T-helper 17 cell (primary cell): ENCODE data around the gene SMIM13. TPM values are rescaled to one million over a fixed set of nuclear protein-coding genes. Genes with fewer than 3 reads are reported as not detected.

ENCODE experiments used
- ATAC-seq: fragments of 150-1000 bp; cut with Tn5 transposase; 2 replicates; pipeline ENCODE4 v1.10.0; 2021; ENCODE audit warnings: mild to moderate bottlenecking, moderate library complexity
- DNase-seq, 3 donors: peaks; one replicate each; pipeline versions ENCODE4 v3.0.0 to v3.0.0-alpha.2; 2020 to 2021
- H3K9me3 ChIP-seq: one replicate; pipeline ENCODE4 v1.7.0; 2013; ENCODE audit warnings: low read length, mild to moderate bottlenecking; ENCODE audit not compliant: control insufficient read depth, poor library complexity, severe bottlenecking
- H3K27ac Mint-ChIP-seq: one replicate; pipeline ENCODE4 v1.8.0; 2022; ENCODE audit warnings: mild to moderate bottlenecking, moderate library complexity, mixed read lengths
- H3K27me3 Mint-ChIP-seq: one replicate; pipeline ENCODE4 v1.8.0; 2022; ENCODE audit warnings: mixed read lengths
- H3K36me3 Mint-ChIP-seq: one replicate; pipeline ENCODE4 v1.8.0; 2022; ENCODE audit warnings: low read depth, mixed read lengths
- H3K4me1 Mint-ChIP-seq: one replicate; pipeline ENCODE4 v1.8.0; 2022; ENCODE audit warnings: mild to moderate bottlenecking, mixed read lengths
- H3K4me3 Mint-ChIP-seq: one replicate; pipeline ENCODE4 v1.8.0; 2022; ENCODE audit warnings: mild to moderate bottlenecking, moderate library complexity, mixed read lengths
- total RNA-seq, 4 donors: library from RNA in 2 of 4; stranded (reverse) in 2 of 4; gene quantifications; one replicate each; pipeline ENCODE4 v1.2.3 and lab custom pipeline; 2022 to 2026

The SMIM13 gene
- total RNA-seq (10 to 100 TPM in 1 of 2 donors, 1 to 10 TPM in 1; 7.5 to 10.1 TPM), total RNA-seq (lab: John Stamatoyannopoulos, UW) (13.6 to 20.3 reads per million in 2 donors)

GRCh38 chr6:11093626-11094410, at the start of gene SMIM13:
Gene SMIM13, plus strand, starts transcription at chr6:11093834. Its CDS starts 480 bp downstream, at chr6:11094314.
- Mint-ChIP-seq H3K4me3 (peak within 1 kb of the TSS; percentile 95), H3K27ac (peak within 1 kb of the TSS; percentile 97), H3K27me3 (peaks cover 2% of the 10 kb centered on the region), H3K4me1 (peaks cover 19% of the 10 kb centered on the region), H3K36me3 (no peaks in the 10 kb centered on the region)
- DNase-seq (peak; percentile 88 to 93 (median 90)), ATAC-seq (peak; percentile 94)
- no peaks in the 10 kb centered on the region for H3K9me3 ChIP-seq

GRCh38 chr6:11043961-11044711, 49.5 kb upstream of the SMIM13 start, which contains the start of gene ELOVL2:
Gene ELOVL2, minus strand, starts transcription at chr6:11044305. Its CDS starts 75 bp downstream, at chr6:11044230.
- DNase-seq, result peak in 1 of 3 donors; percentile 8
- peaks cover 67% of the 10 kb centered on the region for H3K27me3 Mint-ChIP-seq
- ATAC-seq, result peak; percentile 68
- H3K27ac Mint-ChIP-seq, result no peak within 1 kb of the TSS
- H3K36me3 Mint-ChIP-seq, result peaks cover 4% of the 10 kb centered on the region
- H3K4me1 Mint-ChIP-seq, result peaks cover 6% of the 10 kb centered on the region
- H3K4me3 Mint-ChIP-seq, result peak within 1 kb of the TSS; percentile 81
- no peaks in the 10 kb centered on the region for H3K9me3 ChIP-seq

GRCh38 chr6:11044712-11045167, 48.9 kb upstream of the SMIM13 start:
- Mint-ChIP-seq H3K27ac (no peak overlapping the region), H3K36me3 (peaks cover 4% of the 10 kb centered on the region)
- no peak for ATAC-seq

GRCh38 chr6:11050731-11051130, 42.9 kb upstream of the SMIM13 start:
- DNase-seq (no peak), ATAC-seq (no peak)
- H3K4me1 Mint-ChIP-seq, result no peaks in the 10 kb centered on the region
- no peak overlapping the region for H3K4me3 Mint-ChIP-seq
- H3K9me3 ChIP-seq, result no peaks in the 10 kb centered on the region
- peaks cover 2% of the 10 kb centered on the region for H3K36me3 Mint-ChIP-seq
- H3K27me3 Mint-ChIP-seq, result peaks cover 67% of the 10 kb centered on the region
- H3K27ac Mint-ChIP-seq, result no peak overlapping the region

More at GRCh38 chr6:11044712-11045167, 48.9 kb upstream of the SMIM13 start:
- H3K9me3 ChIP-seq, result no peaks in the 10 kb centered on the region
- DNase-seq, result no peak
- peaks cover 6% of the 10 kb centered on the region for H3K4me1 Mint-ChIP-seq
- H3K27me3 Mint-ChIP-seq, result peaks cover 67% of the 10 kb centered on the region
- peak overlapping the region; percentile 81 for H3K4me3 Mint-ChIP-seq

- Mint-ChIP-seq H3K27me3 (peaks cover 47% of the 10 kb centered on the region), H3K27ac (no peak overlapping the region), H3K4me1 (no peaks in the 10 kb centered on the region)
Measured at GRCh38 chr6:11053307-11053706, 40.3 kb upstream of the SMIM13 start.

GRCh38 chr6:11054722-11055121, 38.9 kb upstream of the SMIM13 start:
- Mint-ChIP-seq H3K4me1 (no peaks in the 10 kb centered on the region), H3K4me3 (no peak overlapping the region), H3K27me3 (peaks cover 35% of the 10 kb centered on the region), H3K27ac (no peak overlapping the region), H3K36me3 (peaks cover 2% of the 10 kb centered on the region)
- H3K9me3 ChIP-seq, result no peaks in the 10 kb centered on the region
- ATAC-seq, result no peak
- DNase-seq, result no peak

More at GRCh38 chr6:11053307-11053706, 40.3 kb upstream of the SMIM13 start:
- no peaks in the 10 kb centered on the region for H3K9me3 ChIP-seq
- DNase-seq (no peak), ATAC-seq (no peak)
- Mint-ChIP-seq H3K4me3 (no peak overlapping the region), H3K36me3 (peaks cover 2% of the 10 kb centered on the region)

GRCh38 chr6:11055127-11055627, 38.5 kb upstream of the SMIM13 start:
- H3K4me3 Mint-ChIP-seq, result no peak overlapping the region

GRCh38 chr6:11056871-11057270, 36.8 kb upstream of the SMIM13 start:
- DNase-seq, result no peak
- Mint-ChIP-seq H3K27ac (no peak overlapping the region), H3K4me3 (no peak overlapping the region), H3K27me3 (peaks cover 33% of the 10 kb centered on the region), H3K36me3 (no peaks in the 10 kb centered on the region), H3K4me1 (no peaks in the 10 kb centered on the region)
- H3K9me3 ChIP-seq, result no peaks in the 10 kb centered on the region
- ATAC-seq, result no peak

More at GRCh38 chr6:11055127-11055627, 38.5 kb upstream of the SMIM13 start:
- Mint-ChIP-seq H3K27ac (no peak overlapping the region), H3K4me1 (no peaks in the 10 kb centered on the region), H3K36me3 (peaks cover 2% of the 10 kb centered on the region), H3K27me3 (peaks cover 30% of the 10 kb centered on the region)
- H3K9me3 ChIP-seq, result no peaks in the 10 kb centered on the region
- DNase-seq (no peak), ATAC-seq (no peak)

- DNase-seq (no peak), ATAC-seq (no peak)
- Mint-ChIP-seq H3K4me1 (no peaks in the 10 kb centered on the region), H3K4me3 (no peak overlapping the region), H3K27me3 (peaks cover 26% of the 10 kb centered on the region), H3K27ac (no peak overlapping the region), H3K36me3 (no peaks in the 10 kb centered on the region)
- no peaks in the 10 kb centered on the region for H3K9me3 ChIP-seq
Measured at GRCh38 chr6:11058406-11058805, 35.2 kb upstream of the SMIM13 start.

GRCh38 chr6:11062083-11062482, 31.6 kb upstream of the SMIM13 start:
- Mint-ChIP-seq H3K4me3 (no peak overlapping the region), H3K4me1 (peaks cover 2% of the 10 kb centered on the region), H3K27me3 (peaks cover 30% of the 10 kb centered on the region), H3K36me3 (no peaks in the 10 kb centered on the region), H3K27ac (no peak overlapping the region)
- ATAC-seq, result no peak
- DNase-seq, result no peak
- no peaks in the 10 kb centered on the region for H3K9me3 ChIP-seq

GRCh38 chr6:11062715-11063114, 30.9 kb upstream of the SMIM13 start:
- H3K4me3 Mint-ChIP-seq, result no peak overlapping the region
- ATAC-seq (no peak), DNase-seq (no peak)
- no peaks in the 10 kb centered on the region for H3K36me3 Mint-ChIP-seq
- H3K9me3 ChIP-seq, result no peaks in the 10 kb centered on the region
- H3K27ac Mint-ChIP-seq, result no peak overlapping the region
- peaks cover 35% of the 10 kb centered on the region for H3K27me3 Mint-ChIP-seq
- peaks cover 2% of the 10 kb centered on the region for H3K4me1 Mint-ChIP-seq

- H3K4me3 Mint-ChIP-seq, result no peak overlapping the region
Measured at GRCh38 chr6:11064836-11065235, 28.8 kb upstream of the SMIM13 start.

More at GRCh38 chr6:11064836-11065235, 28.8 kb upstream of the SMIM13 start:
- H3K9me3 ChIP-seq, result no peaks in the 10 kb centered on the region
- H3K36me3 Mint-ChIP-seq, result no peaks in the 10 kb centered on the region
- no peak for DNase-seq
- peaks cover 2% of the 10 kb centered on the region for H3K4me1 Mint-ChIP-seq
- peaks cover 44% of the 10 kb centered on the region for H3K27me3 Mint-ChIP-seq
- ATAC-seq, result no peak
- H3K27ac Mint-ChIP-seq, result no peak overlapping the region
